Pulmonary artery endothelial cell (primary cell): ENCODE results near the gene MACROD1. TPM values are rescaled to one million over a fixed set of nuclear protein-coding genes. Genes with fewer than 3 reads are reported as not detected.

Experiments used
- DNase-seq: peaks from one replicate; pipeline ENCODE4 v3.0.0-alpha.2; 2011; ENCODE audit warnings: low read depth, low spot score
- total RNA-seq: library from RNA; depleted of rRNA; stranded (reverse); fragments of >200 nt; gene quantifications from 2 replicates; pipeline ENCODE4 v1.2.3, GENCODE V29; 2014

MACROD1 gene
- total RNA-seq, 1 donor from 2014 or later, result 37.7 TPM

- no peak for DNase-seq
Measured at GRCh38 chr11:64093233-64094039, 72.5 kb downstream of the MACROD1 start.

GRCh38 chr11:64092761-64093136, 73.2 kb downstream of the MACROD1 start:
- no peak for DNase-seq

DNA sequence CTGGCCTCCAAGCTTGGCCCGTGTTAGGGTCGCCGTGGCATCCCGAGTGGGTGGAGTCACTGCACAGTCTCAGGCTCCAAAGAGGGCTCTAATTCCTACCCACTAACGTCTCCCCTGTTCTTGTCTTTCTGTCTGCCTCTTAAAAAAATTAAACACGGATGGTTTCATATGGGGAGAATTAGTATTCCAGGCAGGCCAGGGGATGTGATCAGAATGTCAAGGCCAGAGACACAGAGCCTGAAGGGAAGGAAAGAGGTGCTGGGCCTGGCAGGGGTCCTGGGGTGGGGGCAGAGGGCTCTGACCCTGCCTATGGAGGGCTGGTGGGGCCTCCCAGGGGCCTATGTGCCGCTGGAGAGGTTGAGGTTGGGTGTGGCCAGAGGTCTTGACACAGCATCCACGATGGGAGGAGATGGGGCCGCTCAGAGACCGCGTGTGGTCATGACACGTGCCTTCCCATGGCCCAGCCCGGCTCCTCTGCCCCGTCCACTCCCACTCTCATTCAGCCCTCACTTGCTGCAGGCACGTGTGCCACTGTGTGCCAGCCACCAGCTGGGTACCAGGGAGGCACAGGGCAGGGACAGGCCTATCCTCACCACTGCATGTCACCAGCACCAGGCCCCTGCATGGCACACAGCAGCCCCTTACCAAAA, 73.7 kb downstream of the MACROD1 start:
- DNase-seq, result no peak

GRCh38 chr11:64090806-64091516, 75.0 kb downstream of the MACROD1 start:
- DNase-seq, result no peak

DNA sequence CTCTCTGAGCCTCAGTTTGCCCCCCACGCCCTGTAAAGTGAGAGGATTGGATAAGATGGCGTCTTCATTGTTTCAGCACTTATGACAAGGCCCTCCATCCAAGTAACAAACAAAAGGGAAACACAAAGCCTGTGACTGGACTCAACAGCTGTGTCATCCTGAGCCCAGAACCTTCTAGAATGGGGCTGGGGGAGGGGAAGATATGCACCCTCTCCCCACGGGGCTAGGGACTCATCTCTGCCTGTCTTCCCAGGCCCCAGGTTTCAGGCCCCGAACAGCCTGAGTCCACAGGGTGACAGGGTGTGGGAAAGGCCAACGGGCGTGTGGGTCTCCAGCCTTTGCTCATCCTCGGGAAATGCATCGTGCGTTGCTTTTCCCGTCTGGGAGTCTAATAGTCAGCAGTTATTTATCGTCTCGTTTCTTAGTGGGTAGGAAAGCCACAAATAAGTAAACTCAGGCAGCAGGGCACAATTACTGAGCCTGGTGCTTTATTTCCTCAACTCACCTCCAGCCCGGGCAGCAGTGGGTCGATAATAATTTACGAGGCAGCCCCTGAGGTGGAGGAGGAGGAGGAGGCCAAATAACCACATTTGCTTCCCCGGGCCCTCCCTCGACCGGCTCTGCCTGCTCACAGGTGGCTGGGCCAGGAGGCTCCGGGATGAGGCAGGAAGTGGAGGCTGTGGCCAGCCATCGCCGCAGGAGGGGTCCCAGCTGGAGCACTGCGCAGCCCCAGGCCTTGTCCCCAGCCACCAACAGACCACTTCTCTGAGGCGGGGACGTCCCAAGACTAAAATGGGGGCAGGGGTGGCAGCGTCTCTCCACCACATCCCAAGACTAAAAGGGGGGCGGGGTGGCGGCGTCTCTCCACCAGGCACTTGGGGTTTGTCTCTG, 75.8 kb downstream of the MACROD1 start:
- no peak for DNase-seq

DNA sequence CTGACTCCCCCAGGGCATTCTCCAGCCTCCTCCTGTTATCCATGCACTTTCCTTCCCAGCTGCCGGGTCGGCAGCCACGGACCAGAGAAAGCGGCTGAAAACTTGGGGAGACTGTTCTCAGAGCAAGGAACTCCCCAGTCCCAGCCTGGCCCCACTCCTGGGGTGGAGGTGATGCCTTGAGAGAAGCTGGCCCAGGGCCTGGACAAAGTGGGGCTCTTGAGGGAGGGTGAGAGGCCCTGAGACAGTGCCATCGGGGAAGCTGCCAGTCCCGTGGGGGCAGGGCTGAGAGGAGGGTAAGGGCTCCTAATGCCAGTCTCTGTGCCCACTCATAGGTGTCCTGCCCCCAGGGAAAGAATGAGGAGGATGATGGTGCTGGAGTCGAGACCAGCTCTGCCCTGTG, 76.4 kb downstream of the MACROD1 start:
- DNase-seq, result no peak

DNA sequence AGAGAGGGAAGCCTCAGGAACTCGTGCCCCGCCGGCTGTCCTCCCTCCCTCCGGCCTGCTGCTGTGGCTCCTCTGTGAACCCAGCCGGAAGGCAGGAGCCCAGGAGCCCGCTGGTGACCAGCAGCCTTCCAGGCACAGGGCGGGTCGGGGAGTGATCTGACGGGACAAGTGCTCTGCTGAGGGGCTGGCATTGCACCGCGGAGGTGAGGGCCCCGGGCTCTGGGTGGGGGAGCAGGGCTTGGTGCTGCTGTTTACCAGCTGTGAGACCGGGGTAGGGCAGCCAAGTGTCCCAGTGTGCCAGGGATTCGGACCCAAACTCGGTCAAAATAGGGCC, 76.9 kb downstream of the MACROD1 start:
- no peak for DNase-seq

DNA sequence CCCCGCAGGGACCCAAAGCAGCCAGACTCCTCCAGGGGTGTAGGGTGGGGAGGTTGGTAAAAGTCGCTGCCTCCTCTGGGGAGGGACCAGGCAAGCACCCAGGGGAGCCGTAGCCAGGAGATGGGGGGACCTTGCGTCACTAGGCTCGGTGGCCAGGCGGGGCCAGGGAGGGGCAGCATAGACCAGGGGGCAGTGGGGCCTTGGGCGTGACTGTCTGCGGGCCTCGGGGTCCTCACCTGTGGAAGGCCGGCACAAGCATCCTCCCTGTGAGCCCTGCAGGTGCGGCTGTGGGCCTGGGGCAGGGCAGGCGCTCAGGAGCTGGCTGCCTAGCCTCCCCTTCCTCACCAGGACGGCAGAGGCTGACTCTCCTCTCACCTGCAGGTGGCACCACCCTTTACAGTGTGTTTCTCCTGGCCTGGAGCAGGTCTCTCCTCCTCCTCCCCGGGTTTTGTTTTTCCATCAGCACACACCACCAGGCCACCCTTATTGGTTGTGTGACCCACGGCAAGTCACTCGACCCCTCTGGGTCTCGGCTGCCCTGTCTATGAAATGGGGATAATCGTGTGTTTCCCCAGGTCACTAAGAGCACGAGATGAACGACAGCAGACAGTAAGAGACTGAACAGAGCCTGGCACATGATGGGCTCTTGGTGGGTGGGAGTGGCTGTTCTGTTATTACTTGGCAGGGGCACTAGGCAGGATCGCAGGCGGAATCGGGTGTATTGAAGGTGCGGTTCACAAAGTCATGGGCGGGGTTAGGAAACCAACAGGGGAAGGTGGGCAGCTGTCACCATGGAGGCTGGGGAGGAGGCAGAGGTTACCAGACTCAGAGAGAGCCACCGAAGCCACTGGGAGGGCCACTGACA, 77.5 kb downstream of the MACROD1 start:
- DNase-seq, result no peak

GRCh38 chr11:64086258-64087123, 79.4 kb downstream of the MACROD1 start:
- DNase-seq, result no peak

DNA sequence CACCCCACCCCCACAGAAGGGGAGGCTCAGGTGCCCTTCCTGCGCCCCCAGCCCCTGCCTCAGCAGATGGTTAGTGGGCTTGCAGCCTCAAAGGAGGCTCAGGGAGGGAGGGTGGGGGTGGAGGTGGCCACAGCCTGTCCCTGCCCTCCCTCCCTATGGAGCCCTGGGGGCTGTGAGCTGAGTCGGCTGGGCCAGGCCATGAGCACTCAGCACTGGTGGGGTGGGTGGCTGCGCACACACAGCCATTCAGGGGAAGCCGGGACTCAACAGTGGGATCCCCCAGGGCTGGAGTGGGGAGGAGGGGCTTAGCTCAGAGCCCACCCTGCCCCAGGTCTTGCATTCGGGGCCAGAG, 80.0 kb downstream of the MACROD1 start:
- DNase-seq, result no peak

GRCh38 chr11:64084951-64085710, 80.8 kb downstream of the MACROD1 start:
- DNase-seq, result no peak

- no peak for DNase-seq
Measured at GRCh38 chr11:64084146-64084950, 81.6 kb downstream of the MACROD1 start.

DNA sequence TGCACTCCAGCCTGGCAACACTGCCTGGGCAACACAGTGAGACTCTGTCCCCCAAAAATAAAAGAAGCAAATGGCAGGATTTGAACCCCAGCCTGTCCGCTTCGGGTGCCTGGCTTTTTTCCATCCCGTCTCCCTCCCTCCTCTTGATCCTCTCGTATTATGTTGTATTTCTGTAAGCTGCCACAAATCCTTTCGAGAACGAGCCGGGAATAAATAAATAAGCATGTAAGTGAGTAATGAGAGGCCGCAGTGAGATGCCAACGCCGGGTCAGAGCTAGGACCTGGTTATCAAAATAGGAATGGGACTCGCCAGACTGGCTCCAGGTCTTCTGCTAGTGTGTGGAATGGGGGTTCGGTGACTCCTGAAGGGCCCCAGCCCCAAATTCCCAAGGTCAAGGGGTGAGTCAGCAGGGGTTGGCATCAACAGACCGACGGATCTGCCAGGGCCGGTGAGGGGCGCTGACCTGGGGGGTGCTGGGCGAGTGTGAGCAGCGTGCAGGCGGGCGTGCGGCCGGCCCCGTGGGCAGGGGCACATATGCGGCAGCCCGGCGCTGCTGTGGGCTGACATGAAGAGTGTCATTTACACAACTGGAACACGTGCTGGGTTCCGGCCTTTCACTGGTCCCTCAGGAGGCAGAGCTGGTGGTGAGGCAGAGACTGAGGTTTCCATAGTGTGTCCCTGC, 82.4 kb downstream of the MACROD1 start:
- DNase-seq, result no peak

DNA sequence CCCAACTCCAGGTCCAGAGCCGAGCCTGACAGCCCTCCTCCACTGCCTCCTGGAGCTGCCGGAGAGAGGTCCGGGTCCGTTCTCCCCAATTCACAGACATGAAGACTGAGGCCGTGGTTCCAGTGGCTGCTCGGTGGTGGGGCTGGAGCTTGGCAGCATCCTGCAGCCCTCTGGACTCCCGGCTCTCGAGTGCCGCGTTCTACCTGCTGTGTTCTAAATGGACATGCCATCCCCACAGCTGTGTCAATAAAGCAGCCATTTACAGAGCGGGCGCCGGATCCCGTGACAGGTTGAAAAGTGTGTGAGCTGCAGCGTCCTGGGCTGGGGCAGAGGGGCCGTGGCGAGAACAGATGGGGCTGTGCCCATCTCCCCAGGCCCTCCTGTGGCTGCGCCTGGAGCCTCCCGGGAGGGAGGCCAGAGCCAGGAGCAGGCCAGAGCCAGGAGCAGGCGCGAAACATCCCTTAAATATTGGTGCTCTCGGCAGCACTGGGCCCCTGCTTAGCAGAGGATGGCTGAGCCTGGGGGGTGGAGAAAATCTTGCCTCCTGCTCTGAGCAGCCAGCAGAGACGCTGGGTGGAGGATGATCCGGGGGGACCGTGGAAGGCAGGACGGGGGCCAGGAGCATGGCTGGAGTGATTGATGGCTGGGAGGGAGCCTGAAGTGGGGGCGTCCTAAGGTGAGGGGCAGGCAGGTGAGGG, 84.0 kb downstream of the MACROD1 start:
- DNase-seq, result no peak

DNA sequence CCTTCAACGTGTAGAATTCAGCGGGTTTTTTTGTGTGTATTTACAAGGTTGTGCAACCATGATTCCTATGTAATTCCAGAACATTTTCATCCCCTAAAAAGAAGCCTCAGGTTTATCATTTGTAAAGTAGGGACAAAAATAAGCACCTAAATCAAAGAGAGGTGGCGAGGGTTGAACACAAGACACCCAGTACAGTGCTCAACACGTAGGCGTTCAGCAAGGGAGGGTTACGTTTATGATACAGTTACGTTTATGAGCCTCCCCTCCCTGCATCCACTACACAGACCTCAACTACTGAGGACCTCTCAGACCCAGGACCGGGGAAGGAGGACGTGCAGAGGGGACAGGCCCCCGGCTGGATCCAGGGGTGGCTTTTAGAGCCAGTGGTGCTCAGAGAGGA, 85.5 kb downstream of the MACROD1 start:
- no peak for DNase-seq

DNA sequence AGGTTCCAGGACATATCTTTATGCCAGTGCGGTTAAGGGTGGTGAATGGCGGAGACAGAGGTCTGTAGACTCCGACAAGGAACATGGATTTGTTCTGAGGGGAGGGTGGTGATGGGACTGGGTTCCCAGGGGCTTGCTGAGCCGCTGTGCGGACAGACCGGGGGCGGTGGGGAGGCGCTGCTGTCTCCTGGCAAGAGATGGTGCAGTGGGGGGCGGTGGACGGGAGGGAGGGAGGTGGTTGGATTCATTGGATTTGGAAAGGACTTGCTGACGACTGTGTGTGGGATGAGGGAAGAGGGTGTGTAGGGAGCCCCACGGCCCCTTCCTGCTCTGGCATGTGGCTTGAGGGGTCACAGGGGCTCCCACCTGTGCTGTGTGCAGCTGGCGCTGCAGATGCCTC, 87.0 kb downstream of the MACROD1 start:
- DNase-seq, result no peak

DNA sequence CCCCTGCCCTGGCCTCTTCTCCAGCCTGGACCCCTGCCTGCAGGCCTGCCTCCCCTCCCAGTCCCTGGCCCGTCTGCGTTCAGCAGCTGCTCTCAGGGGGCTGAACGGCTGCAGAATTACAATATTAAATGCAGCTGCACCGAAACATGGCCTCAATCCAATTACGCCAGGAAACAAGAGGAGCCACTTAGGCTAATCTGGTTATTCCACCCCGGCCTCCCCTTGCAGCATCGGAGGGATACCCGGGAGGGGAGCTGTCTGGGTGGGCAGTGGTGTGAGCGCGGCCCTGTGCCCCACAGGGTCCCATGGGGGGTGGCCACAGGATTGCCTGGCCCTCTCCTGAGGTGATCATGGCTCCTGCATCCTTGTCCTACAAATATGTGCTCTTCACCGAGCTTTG, 87.6 kb downstream of the MACROD1 start:
- DNase-seq, result no peak
